Measurements from ENCODE around the gene RAB5IF.

The RAB5IF gene

DNA sequence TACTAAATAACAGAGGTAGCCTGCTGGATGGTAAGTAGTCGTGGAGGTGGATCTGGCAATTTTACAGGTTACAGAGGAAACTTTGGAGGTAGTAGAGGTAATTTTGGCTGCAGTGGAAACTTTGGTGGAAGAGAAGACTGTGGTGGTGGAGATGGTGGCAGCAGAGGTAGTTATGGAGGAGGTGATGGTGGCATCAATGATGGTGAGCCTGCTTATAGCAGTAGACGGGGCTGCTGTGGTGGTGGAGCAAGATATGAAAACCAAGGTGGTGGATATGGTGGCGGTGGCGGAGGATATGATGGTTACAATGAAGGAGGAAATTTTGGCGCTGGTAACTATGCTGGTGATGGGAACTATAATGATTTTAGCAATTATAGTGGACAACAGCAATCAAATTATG is 15.3 kb downstream of the RAB5IF start:
- H3K4me3 ChIP-seq (ENCODE audit: low read depth, low read length), result no peak overlapping the region
- TF ChIP-seq, protein P1, sequence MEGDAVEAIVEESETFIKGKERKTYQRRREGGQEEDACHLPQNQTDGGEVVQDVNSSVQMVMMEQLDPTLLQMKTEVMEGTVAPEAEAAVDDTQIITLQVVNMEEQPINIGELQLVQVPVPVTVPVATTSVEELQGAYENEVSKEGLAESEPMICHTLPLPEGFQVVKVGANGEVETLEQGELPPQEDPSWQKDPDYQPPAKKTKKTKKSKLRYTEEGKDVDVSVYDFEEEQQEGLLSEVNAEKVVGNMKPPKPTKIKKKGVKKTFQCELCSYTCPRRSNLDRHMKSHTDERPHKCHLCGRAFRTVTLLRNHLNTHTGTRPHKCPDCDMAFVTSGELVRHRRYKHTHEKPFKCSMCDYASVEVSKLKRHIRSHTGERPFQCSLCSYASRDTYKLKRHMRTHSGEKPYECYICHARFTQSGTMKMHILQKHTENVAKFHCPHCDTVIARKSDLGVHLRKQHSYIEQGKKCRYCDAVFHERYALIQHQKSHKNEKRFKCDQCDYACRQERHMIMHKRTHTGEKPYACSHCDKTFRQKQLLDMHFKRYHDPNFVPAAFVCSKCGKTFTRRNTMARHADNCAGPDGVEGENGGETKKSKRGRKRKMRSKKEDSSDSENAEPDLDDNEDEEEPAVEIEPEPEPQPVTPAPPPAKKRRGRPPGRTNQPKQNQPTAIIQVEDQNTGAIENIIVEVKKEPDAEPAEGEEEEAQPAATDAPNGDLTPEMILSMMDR (IDR thresholded peaks at IDR 0.05; ENCODE audit: insufficient read depth, low read depth, low read length, missing control alignments), result no peak
- DNase-seq (ENCODE audit: low read depth), result no peak

DNA sequence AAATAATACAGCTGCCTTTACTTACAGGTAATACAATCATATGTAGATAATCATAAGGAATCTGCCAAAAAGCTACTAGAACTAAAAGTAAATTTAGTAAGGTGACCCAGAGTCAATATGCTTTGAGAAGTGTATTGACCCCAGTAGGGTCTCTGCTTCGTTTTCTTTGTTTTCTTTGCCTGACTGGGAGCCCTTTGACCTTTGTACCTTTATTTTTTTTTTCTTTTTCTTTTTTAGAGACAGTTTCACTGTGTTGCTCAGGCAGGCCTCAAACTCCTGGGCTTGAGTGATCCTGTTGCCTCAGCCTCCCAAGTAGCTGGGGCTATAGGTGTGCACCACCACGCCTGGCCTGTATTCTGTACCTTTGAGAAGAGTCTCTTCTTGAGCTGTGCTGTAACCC is 17.9 kb downstream of the RAB5IF start:
- DNase-seq (ENCODE audit: low read depth), result no peak
- no peak overlapping the region for H3K4me3 ChIP-seq (ENCODE audit: low read depth, low read length)
- TF ChIP-seq, protein P1 (IDR thresholded peaks at IDR 0.05; ENCODE audit: insufficient read depth, low read depth, low read length, missing control alignments), result no peak

DNA sequence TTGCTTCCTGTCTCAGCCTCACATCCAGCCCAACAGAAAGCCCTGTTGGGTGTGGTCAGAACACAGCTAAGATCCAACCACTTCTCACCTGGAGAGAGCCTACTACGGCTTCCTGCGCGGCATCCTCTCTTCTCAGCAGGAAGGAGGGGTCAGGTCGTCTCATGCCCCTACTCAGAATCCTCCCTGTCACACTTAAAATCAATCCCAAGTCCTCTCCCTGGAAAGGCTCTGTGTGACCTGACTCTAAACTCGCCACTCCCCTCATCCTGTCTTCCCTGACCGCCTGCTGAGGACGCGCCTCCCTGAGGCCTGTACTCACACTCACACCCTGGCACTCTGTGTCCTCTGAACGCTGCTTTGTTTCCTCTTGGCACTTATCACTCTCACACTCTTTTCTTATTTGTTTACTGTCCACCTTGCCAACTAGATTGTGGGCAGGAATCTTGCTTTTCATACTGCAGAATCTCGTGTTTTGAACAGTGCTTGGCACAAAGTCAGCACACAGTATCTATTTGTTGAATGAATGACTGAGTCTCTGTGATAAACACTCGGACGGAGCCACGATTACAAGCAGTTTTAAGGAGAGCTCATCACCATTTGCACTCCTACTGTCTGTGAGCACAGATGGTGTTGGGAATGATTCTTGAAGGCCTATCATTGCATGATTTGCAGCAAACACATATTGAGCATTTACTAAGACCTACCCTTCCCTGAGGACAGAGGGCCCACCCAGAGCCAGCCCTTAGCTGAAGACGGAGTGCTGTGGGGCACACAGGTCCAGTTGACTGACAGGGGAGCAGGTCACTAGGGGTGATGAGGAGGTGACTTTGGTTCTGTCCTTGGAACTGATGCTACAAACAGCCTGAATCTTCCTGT is 18.7 kb downstream of the RAB5IF start:
- no peak overlapping the region for H3K4me3 ChIP-seq (ENCODE audit: low read depth, low read length)
- no peak for DNase-seq (ENCODE audit: low read depth)
- TF ChIP-seq, protein P1 (IDR thresholded peaks at IDR 0.05; ENCODE audit: insufficient read depth, low read depth, low read length, missing control alignments), result no peak

DNA sequence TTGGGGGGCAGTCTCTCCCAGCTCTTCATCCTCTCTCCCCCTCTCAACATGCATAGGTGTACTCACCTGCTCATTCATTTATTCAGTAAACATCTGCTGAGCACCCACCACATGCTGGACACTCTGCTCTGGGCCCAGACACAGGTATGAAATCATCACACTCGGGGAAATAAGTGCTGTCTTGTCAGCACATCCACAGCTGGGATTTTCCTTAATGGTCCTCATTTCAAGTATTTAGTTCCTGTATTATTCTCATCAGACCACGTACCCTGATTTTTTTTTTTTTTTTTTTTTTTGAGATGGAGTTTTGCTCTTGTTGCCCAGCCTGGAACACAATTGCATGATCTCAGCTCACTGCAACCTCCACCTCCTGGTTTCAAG is 19.4 kb downstream of the RAB5IF start:
- TF ChIP-seq, protein P1 (IDR thresholded peaks at IDR 0.05; ENCODE audit: insufficient read depth, low read depth, low read length, missing control alignments), result no peak
- no peak for DNase-seq (ENCODE audit: low read depth)
- no peak overlapping the region for H3K4me3 ChIP-seq (ENCODE audit: low read depth, low read length)

DNA sequence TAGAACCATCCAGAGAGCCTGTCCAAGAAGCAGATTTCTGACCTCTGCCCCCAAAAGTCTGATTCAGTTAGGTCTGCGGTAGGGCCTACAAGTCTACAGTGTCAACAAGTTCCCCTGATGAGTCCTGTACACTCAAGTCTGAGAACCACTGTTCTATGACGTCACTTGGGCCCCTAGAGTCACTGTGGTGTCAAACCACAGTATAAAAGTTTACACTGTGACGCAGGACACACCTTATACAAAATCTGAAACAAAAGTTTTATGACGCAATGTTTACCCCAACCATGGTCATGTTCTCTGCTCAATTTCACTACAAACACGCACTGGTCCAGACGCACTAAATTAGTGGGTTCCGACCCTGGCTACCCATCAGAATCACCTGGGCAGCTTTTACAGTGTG is 22.5 kb downstream of the RAB5IF start:
- no peak for DNase-seq (ENCODE audit: low read depth)
- TF ChIP-seq, protein P1 (IDR thresholded peaks at IDR 0.05; ENCODE audit: insufficient read depth, low read depth, low read length, missing control alignments), result no peak
- H3K4me3 ChIP-seq (ENCODE audit: low read depth, low read length), result no peak overlapping the region

DNA sequence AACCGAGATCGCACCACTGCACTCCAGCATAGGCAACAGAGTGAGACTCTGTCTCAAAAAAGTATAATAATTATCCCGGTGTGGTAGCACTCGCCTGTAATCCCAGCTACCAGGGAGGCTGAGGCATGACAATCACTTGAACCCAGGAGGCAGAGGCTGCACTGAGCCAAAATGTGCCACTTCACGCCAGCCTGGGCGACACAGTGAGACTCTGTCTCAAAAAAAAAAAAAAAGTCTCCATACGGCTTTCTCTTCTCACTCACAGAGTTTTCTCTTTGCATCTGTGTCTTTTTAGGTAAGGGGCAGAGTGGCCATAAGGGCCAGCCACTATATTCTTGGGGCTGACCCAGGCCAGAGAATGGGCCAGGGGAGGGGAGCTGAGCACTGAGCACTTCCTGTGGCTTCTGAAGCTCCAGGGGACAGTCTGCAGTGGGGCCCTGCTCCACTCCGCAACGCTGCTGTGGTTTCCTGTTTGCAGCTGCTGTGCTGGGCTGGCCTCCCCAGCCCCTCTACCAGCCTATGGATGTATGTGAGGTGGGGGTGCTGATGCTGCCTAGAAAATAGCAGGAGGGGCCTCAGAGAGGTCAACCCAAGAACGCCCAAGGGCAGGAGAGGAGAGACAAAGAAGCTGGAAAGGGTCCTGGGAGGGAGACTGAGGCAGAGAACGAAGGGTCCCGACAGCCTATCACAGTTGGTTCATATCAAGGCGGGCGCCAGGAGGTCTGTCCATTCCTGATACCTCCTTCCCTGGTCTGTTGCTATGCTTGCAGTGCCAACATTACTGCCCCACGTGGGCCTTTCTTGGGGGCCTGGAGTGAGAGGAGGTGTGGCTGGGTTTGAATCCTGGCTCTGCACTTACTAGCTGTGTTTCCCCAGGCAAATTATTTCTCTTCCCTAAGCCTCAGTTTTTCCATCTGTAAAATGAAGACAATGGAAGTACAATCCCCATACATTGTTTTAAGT is 24.4 kb downstream of the RAB5IF start:
- TF ChIP-seq, protein P1 (IDR thresholded peaks at IDR 0.05; ENCODE audit: insufficient read depth, low read depth, low read length, missing control alignments), result no peak
- H3K4me3 ChIP-seq (ENCODE audit: low read depth, low read length), result no peak overlapping the region
- DNase-seq (ENCODE audit: low read depth), result peak; percentile 56
